GM21423 (cell line): Measurements from ENCODE around the gene XYLT1.
"Not testable (repeated sequence)": the region's sequence is repeated elsewhere in the genome, so short reads cannot be mapped to it uniquely, and the experiment has no call there.

Experiments used
- ATAC-seq: cut with Tn5 transposase; IDR thresholded peaks from one replicate; pipeline ENCODE4 v1.9.1; 2021; ENCODE audit warnings: mild to moderate bottlenecking, moderate library complexity; ENCODE audit not compliant: unreplicated experiment

XYLT1 gene

DNA sequence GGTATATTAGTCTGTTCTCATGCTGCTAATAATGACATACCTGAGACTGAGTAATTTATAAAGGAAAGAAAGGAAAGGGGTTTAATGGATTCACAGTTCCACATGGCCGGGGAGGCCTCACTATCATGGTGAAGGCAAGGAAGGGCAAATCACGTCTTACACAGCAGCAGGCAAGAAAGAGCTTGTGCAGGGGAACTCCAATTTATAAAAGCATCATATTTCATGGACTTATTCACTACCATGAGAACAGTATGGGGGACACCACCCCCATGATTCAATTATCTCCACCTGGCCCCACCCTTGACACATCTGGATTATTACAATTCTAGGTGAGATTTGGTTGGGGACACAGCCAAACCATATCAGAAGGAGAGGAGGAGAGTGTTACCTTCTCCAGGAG lies 17.7 kb upstream of the XYLT1 start:
- no peak for ATAC-seq

DNA sequence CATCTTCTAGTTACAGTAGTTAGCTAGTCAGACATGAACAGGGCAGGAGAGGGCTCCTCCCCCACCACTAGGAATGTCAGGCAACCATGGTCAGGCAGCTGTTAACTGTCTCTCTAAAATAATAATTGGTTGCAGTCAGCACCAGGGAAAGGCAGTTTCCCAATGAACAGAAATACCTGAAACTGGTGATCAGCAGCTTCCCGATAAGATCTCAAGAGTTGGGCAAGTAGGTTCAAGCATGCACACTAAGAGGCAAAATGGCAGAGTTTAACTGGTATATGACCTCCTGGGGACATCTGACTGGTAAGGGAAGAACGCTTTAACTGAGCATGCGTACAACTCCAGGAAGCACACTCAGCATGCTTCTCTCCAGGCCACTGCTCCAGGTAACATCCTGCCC lies 12.6 kb upstream of the XYLT1 start:
- no peak for ATAC-seq

DNA sequence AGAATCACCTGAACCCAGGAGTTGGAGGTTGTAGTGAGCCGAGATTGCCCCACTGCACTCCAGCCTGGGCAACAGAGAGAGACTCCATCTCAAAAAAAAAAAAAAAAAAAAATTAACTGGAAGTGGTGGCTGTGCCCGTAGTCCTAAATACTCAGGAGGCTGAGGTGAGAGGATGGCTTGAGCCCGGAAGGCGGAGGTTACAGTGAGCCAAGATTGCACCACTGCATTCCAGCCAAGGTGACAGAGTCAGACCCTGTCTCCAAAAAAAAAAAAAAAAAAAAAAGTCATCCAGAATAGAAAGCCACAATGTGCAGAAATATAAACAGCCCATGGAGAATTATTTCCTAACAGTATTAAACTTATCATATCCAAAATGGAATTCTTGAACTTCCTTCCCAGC lies 11.6 kb upstream of the XYLT1 start:
- not testable (repeated sequence) for ATAC-seq

DNA sequence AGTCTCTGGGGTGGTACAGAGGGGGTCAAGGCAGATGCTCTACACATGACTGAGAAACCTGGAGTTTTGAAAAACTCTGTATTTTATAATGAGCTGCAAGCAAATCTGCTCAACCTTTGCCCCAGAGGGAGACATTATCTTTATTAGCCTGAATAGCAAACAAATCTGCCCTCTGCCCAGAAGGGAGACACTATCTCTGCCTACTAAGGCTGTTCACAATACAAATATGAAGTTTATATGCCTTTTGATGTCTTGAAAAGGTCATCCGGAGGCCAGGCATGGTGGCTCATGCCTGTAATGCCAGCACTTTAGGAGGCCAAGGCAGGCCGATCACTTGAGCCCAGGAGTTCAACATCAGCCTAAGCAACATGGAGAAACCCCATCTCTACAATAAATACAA lies 11.0 kb upstream of the XYLT1 start:
- no peak for ATAC-seq

DNA sequence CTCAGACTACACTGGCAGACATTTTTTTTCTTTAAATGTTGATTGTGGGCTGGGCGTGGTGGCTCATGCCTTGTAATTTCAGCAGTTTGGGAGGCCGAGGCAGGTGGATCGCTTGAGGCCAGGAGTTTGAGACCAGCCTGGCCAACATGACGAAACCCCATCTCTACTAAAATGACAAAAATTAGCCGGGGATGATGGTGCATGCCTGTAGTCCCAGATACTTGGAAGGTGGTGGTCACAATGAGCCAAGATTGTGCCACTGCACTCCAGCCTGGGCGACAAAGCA lies 6.4 kb upstream of the XYLT1 start:
- ATAC-seq: not testable (repeated sequence)

DNA sequence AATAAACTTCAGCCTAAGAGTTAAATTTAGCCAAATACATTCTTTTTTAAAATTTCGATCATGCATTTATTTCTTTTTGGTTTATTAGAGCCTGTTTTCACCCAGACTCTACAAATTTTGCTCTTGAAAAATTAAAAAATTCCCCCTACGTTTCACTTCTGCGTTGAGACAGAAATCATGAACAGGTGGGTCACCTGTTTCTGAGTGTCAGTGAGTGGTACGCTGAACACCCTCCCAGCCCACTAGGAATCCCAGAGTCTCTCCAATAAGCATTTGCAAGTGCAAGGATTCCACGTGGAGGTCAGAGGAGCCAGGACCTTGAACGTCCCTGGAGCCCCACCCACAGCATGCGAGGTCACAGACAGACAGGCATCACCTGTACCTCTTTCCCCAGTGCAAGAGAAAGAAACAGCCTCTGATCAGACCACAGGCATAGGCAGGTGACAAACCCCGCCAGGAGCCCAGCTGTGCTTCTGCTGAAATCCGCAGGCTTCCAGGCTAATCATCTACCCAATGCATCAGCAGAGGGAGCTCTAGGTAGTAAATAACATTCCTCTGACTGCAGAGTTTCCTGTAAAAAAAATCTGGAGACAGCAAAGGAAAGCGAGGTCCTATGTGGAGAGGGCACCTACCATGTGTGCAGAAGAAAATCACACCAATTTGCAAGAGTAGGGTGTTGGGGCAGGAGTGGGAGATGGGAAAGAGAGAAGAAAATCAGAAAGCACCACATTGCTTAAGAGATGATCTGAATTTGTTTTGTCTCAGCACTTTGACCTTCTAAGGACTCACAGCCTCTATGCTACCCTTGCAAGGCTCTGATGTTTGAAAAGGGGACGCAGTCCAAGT lies 5.9 kb upstream of the XYLT1 start:
- peak; percentile 71 for ATAC-seq

DNA sequence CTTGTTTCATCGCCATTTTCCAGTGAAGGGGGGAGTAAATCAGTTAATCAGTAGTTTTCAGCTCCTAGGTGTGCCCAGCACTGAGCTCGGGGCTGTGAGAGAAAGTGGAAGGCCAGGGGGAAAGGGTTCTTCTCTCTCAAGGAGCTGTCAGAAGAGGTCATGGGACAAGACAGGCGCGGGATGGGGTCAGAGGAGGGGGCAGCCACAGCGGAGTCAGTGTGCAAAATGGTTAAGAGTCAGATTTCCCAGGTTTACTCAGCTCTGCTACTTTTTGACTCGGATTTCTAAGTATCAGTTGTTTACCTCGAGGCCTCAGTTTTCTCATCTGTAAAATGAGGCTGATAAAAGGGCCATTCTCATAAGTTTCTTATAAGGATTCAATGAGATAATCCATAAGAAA lies 4.3 kb upstream of the XYLT1 start:
- no peak for ATAC-seq

DNA sequence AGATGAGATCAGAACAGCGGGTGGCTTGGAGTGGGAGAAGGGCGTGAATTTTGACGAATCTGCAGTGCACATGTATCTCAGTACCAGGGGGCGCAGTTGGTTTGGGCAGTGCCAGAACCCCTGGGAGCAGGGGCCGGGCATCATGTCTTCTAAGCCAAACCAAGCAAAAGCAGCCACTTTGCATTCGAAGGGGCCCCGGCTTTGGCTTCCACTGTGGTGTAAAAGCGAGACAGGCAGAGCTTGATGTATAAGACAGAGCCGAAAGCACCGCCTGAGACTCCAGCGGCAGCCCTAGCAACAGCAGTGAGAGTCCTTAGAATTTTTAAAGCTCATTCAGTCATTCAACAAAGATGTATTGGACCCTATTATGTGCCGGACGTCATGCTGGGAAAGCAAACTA lies 3.8 kb upstream of the XYLT1 start:
- ATAC-seq: no peak

DNA sequence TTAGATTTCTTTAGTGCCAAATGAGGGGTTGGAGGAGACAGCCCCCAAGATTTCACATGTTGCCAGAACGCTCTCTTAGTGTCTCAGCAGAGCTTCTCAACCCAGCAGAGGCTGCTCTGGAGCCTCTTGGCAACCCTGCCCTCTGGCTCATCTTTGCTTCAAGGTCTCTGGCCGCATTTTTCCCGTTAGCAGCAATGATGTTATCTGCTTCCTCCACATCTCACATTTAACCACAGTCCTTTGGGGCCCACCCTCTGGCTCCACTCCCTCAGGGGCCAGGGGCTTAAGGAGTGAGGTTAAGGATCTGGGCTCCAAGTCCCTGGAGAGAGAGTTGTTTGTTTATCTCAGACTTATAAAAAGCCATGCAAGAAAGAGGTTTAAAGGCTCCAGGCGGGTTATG lies 3.3 kb upstream of the XYLT1 start:
- no peak for ATAC-seq

DNA sequence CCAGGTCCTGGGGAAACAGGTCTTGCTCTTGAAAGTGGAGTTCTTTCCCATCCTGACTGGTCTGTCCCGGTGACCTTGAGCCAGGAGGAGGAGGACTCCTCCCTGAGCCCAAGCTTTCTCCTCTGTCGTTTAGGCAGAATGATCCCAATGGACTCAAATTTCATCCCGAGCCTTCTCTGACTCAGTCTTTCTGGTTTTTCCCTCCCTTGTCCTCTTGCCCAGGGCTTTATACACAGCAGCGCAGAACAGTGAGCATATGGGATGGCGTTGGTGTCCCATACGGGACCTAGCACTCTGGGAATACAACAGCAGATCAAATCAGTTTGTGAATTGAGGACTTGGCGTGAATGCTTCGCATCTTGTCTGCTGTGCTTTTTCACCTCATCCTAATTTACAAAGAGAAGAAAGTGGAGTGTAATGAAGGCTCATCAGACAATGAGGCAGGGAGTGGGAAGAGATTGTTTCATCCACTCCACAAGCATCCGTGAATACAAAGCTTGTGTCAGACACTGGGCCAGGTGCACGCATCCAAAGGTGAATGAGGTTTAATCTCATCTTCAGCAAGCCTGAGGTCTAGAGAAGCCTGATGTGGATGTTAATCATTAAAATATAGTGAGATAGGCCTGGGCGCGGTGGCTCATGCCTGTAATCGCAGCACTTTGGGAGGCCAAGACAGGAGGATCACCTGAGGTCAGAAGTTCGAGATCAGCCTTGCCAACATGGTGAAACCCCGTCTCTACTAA lies 1.1 kb upstream of the XYLT1 start:
- ATAC-seq: no peak

DNA sequence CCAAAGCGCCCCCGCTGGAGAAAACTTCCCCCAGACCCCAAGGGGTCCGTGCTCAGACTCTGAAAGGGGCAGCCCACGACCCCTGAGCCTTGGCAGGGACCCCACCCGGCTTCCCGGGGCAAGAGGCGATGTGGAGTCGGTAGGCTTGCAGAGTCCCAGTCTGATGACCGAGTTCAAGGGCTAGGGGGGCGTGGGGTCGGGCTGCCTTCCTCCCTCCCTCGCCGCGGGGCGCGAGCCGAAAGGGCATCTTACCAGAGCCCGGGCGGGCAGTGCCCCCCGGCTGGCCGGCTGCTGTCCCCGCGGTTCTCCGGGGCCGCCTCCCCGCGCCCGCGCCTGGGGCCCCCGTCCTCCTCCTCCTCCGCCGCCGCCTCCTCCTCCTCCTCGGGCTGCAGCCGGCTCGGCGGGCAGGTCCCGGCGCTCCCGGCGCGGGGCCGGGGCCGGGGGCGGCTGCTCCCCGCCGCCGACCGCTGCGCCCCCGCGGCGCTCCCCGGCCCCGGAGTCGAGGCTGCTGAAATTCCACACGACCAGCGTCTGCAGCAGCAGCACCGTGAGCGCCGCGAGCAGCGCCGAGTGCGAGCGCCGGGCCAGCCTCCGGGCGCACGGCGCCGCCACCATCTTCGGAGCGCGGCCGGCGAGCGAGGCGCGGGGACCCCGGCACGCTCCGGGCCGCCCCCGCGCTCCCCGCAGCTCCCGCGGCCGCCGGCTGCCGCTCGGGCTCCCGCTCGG lies 415 bp downstream of the XYLT1 start:
- ATAC-seq: no peak

DNA sequence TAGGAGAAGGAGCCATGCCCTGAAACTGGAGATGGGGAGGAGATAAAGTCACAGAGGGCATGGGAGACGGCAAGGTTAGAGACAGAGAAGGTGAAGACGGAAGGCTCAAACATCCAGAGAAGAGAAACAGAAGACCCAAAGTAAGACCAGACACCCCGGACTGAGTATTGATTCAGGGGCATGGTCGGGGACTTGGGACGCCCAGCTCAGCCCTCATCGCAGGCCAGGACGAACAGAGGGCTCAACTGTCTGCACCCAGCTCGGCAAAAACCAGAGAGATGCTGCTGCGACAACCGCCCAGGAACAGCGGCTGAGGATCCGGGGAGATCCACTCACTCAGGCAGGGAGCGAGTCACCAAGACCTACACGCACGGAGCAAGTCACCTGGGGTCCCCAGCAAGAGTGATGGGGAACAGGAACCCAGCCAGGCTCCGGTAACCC lies 999 bp downstream of the XYLT1 start:
- no peak for ATAC-seq

DNA sequence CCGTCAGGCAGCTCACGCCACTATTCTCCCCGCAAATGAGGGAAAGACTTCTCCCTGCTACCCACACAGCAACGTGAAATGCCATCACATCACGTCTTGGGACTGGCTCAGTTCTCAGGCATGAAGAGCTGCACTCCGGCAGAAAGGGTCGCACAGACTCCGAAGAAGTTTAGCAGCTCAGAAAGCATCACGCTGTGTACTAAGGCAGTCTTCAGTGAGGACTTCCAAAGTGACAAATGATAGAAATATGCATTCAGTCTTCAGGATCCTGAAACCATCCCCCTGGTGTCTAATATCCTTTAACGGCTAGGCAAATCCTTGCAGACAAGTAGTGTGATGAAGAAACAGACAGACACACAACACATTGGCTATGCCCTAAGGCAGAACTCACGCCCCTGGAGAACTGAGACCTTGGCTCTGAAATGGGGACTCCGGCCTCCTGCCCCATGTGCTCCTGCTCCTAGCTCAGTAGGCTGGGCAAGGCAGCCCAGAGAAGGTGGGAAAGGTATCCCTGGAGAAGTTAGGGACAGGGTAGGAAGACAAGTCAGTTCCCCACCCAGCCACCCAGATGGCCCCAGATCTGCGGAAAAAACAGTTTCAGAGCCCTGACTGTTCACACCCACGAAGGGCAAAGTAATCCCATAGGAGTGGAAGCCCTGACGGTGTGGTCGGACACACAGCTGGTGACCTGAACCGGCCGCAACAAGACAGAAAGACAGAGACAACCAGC lies 1.6 kb downstream of the XYLT1 start:
- ATAC-seq: no peak

DNA sequence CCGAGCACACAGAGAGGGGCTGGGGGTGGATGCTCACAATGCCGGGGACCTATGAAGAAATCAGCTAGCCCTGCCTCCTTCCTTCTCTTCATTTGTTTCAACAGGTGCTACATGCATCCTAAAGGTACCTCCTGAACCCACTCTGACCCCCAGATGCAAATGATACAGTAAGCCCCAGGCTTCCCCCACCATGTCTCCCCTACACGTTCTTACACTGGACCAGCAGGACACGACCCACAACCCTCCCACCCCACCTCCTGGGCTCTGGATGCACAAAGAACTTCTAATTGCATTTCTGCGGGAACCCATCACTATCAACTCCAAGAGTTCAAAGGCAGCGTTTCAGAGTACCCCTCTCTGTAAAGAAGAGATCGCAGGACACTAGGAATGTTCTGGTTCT lies 2.1 kb downstream of the XYLT1 start:
- ATAC-seq: no peak

DNA sequence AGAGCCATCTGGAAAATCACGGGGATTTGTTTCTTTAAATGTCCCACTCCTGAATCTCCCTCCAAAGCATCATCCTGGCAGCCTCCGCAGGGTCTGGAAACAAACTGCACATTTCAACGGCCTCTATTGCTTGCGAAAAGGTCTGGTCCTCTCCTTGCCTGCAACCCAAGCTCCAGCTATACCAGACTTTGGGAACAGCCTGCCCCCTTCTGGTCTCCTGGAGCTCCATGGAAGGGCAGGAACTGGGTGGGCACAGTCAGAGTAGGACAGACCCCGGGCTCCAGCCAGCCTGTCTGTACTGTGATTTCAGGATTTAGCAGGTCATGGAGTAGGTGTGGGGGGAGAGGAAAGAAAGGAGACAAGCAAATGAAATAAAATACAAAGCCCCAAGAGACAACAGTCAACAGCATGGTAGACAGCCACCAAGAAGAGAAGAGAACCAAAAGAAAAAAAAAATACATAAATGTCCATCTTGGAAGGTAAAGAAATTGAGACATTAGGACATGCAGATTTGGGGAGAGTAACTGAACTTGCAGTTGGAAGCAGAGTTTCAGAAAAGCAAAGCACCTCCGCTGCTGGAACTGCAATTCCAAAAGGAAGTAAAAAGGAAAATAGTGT lies 2.7 kb downstream of the XYLT1 start:
- no peak for ATAC-seq

DNA sequence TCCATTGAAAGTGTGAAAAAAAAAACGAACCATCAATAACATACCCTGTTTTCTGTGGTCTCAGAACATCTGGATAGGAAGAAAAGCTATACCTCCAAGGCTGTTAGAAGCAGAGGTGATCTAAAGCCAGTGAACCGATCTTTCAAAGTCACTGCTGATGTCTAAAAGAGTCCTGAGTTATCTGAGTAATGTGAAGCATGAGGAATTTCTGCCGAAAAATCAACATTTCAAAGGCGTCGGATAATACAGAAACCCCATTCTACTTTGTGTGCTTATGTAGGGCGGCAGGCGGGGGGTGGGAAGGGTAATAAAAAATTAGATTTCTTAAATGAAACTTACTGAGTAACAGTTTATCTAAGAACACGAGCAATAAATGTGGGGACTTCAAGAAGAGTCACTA lies 3.9 kb downstream of the XYLT1 start:
- no peak for ATAC-seq

DNA sequence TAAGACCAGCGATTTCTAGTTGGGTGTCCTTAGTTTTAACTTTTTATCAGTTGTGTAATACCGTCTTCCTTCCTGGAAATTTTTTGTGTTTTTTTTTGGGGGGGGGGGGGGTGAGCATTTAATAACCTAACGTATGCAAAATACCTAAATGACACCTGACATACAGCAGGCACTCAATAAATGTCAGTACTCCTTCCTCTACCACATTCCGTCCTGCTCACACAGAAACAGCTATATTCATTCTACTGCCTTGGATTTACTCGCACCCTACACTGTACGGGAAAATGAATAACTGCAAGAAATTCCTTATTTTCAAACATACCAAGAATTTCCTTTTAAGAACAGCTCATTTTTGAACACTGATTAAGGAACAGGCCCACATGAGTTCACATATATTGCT lies 5.3 kb downstream of the XYLT1 start:
- no peak for ATAC-seq

DNA sequence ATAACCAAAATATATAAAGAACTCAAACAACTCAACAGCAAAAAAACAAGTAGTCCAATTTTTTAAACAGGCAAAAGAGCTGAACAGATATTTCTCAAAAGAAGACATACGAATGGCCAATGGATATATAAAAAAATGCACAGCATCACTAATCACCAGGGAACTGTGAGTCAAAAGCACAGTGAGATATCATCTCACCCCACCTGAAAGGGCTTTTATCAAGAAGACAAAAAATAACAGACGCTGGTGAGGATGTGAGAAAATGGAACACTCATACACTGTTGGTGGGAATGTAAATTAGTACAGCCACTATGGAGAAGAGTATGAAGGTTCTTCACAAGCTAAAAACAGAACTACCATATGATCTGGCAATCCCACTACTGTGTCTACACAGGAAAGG lies 7.4 kb downstream of the XYLT1 start:
- ATAC-seq: no peak

DNA sequence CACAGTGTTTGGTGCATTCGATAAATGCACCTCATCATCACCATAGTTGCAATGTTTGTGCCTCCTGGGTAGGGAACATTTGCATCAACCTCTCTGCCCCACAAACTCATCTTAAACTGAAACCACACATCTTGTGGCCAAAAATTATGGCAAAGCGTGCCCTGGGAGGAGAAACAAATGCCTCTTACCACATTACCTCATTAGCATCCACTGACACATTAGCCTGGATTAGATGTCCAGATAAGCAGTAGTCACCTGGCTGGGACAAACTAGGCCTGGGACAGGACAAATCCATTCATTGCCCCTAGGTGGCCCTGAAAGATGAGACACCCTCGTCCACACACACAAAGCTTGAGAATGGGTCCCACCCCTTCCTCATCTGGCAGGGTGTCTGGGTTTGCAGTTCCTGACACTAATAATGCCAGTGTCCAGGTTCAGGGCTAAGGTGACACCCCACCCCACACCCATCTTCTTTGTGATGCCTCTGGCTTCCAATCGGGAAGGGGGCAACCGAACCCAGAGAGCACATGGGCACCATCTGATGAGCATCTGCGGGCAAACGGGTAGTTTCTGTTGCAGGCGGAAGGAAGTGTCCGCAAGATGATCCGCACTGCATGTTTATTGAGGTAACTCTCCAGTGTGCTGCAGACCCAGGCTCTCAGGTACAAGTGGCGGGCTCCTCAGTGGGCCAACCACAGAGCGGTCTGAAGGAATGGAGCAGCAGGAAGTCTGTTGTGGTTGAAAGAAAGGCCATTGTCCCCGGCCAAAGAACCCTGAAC lies 8.6 kb downstream of the XYLT1 start:
- no peak for ATAC-seq

DNA sequence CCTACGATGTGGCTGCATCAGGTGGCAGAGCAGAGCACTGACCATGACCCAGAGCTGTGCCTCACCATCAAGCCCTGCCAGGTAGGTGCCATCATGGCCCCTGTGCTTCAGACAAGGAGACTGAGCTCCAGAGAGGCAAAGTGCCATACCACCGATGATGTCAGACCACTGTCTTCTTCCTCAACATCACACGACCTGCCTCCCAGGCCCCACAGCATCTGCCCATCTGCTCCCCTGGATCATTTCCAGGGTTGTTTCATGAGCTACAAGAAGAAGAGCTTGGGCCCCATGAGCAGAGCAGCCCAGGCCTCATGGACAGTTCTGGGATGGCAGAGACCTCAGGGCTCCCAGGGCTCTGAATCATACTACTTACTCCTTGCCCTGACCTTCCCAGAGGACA lies 9.9 kb downstream of the XYLT1 start:
- no peak for ATAC-seq
